HL-60/S4 treated with retinoic acid at 250 ng/mL for 4 days and 3 days (cell line): ENCODE results near the gene PSMG3.

ENCODE experiments used
- in situ Hi-C: fragments of 300-500 bp; cut with MboI; formaldehyde crosslinking; loops from 2 replicates; pipeline ENCODE4 v1.7.0; 2022; ENCODE audit warnings: low sequenced_read_pairs

PSMG3 gene

DNA sequence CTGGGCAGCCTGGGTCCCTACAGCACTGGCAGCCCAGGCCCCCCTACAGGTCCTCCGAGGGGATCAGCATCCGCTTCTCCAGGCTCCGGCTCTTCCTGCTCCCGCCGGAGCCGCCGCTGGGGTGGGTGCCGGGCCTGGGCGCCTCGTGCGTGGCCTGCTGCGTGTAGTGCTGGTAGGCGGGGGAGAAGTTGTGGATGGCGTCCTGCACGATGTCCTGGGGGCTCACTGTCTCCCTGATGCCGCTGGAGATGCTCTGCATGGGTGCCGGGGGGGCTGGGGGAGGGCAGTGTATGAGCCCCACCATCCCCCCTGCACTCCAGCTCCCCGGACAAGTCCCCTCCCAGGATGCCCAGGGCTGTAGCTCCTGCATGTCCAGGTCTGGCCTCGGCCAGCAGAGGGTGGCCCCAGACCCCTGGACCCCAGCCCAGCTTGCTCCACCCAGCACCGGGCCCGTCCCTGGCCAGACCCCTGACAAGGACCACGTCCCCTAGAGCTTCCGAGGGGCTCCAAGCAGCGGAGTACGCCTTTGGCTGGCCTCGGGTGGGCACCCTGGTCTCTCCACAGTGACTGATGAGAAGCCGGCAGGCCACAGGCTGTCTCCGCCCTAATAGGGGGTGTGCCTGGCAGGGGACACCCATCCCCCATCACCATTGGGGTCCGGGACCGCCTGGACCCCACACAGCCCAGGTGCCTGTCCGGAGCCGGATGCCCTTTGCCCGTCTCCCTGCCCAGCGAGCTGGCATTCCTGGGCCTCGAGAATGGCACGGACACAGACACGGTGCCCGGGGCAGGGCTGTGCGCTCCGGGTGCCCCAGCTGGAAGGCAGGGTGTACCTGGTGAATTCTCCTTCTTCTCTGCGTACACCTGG lies 22.7 kb downstream of the PSMG3 start:
- in situ Hi-C loops: no loop called here

DNA sequence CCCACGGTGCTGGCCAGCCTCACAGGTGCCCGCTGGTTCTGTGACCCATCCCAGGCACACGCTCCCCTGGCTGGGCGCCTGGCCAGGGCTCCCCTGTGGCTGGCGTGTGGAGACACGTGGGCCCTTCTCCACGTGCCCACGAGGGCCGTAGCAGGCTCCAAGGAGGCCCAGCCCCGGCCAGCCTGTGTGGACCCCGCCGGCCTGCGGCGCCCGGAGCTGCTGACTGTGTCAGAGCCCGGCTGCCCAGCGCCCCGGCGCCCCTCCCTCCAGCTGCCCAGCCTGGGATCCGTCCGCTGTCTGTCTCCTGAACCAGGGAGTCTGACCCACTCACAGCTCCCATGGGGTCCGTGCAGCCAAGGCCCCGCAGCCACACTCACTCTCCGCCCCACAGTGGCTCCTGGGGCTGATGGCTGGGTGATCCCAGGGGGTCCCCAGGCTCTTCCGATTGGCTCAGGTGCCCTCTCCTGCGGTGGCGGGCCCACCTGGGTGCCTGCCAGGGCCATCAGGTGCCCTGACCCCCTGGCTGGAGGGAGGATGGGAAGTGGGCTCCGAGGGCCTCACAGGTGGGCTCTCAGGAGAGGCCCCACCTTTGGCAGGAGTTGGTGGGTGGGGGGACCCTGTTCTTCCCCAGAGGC lies 23.4 kb downstream of the PSMG3 start:
- in situ Hi-C loops: no loop called here

DNA sequence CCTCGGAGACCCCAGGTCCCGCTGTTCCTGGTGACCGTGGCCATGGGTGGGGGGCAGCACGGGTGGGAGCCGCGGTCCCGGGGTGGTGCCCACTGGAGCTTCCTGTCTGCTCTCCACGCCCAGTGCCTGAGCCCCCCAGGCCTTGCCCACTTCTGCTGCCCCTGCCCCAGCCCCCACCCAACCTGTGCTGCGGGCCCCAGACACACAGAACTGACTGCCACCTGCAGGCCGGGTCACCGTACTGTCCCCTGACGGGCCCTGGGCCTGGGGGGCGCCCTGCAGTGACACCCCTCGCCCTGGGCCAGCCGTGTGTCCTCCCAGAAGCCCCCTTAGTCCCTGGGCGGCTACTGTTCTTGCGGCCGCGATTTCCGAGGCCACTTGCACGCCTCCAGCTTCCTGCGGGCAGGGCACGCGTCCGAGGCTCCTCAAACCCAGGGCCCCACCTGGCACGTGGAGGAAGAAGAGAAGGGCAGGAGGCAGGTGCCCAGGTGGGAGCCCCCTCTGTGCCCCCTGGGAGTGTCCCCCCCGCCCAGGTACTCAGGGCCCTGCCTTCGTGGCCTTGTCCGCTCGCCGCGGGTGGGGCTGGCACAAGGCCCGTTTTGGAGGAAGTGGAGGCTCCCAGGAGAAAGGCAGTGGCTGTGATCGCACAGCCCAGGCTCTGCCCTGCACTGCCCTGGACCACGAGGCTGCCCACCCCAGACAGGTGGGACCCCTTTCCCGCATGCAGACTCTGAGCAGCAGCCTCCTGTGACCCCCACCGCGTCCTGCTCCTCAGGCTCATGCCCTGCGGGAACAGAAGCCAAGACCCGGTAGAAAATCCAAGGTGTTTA lies 24.2 kb downstream of the PSMG3 start:
- in situ Hi-C loops: no loop called here

DNA sequence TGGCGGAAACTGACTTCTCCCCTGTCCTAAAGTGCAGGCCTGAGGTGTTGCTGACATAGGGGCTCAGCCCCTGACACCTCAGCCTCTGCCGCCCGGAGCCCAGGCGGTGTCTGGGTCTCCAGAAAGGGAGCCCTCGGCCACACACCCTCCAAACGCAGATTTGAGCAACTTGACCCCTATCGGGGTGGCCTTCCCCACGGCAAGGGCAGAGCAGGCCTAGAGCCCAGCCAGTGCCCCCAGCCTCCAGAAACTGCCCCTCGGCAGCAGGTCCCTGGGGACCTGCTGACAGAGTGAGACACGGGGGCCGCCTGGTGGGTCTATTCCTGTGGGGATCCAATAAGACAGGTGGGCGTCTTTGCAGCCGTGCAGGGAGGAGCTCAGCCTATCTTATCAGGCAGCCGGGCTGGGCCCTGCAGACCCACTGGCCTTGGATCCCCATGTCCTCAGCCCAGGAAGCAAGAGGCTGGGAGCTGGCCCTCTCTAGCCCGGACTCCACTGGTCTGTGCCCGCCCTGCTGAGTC lies 24.9 kb downstream of the PSMG3 start:
- in situ Hi-C loops: no loop called here

DNA sequence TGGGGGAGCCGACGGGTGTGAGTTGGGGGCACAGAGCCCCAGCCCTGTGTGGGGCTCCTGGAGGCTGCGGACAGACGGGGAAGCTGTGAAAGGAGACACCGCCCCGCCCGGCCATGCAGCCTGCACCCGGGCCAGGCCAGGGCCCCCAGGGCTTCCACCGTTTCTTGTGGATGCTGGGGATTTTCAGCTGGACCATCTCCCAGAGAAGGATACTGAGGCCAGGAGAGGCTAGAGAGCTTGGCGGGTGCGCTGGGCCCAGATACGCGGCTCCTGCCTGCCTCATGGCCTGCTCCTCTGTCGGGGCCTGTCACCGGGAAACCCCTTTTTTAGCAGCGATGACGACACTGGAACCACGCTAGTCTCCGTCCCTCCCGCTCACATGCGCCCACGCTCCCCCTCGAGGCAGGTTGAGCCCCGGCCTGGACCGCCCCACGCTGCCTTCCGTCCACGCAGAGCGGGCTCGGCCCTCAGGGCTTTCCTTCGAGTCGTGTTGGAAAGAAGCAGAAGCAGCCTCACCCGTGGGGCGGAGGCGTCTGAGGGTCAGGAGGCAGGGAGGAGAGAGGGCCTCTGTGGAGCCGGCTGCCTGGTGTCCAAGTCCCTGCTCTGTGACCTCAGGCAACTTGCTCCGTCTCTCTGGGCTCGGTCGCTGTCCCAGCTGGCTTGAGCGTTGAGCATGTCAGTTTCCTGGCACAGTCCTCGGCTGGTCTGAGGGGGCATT lies 25.5 kb downstream of the PSMG3 start:
- in situ Hi-C loops: no loop called here

DNA sequence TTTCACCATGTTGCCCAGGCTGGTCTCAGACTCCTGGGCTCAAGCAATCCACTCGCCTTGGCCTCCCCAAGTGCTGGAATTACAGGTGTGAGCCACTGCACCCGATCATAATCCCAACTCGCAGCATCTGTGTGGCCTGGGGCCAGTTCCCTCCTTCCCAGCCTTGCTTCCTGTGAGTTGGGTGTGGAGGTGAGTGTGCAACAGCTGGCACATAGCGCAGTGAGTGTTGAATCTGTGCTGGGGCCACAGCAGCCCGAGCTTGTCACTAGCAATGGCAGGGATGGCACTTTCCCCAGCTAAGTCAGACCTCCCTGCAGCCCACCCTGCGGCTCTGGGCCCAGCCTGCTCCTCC lies 26.0 kb downstream of the PSMG3 start:
- in situ Hi-C loops: no loop called here

DNA sequence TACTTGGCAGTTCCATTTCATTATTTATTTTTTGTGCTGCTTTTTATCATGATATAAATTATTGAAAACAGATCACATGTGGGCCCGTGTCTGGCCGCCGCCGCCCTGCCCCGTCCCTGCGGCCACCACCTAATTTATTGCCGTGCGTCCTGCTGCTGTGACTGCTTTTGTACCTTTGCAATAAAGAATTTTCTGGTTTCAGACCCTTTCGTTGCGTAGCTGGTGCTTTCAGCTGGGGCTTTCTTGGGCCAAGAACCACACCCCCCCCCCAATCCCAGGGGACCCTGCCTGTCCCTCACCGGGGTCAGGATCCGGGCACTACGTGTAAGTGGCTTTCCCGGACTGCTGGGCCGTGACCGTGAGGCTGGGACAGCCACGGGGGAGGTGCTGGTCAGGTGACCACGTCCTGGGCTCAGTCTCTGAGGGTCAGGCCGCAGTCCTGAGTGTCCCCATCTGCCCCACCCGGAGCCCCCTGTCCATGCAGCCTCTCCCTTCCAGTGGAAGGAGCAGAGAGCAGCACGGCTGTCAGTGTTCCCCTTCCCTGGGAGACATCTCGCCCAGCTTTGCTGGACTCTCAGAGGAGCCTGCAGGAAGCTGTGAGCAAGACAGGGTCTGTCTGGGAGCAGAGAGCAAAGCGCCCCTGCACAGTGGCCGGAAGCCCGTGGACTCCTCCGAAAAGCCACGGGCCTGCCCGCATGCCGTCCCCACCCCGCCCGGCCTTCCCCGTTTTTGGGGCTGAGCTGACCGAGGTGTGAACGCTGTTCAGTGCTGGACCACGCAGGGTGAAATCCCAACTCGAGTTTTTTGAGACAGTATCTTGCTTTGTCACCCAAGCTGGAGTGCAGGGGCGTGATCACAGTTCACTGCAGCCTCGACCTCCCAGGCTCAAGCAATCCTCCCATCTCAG lies 26.7 kb downstream of the PSMG3 start:
- in situ Hi-C loops: no loop called here

DNA sequence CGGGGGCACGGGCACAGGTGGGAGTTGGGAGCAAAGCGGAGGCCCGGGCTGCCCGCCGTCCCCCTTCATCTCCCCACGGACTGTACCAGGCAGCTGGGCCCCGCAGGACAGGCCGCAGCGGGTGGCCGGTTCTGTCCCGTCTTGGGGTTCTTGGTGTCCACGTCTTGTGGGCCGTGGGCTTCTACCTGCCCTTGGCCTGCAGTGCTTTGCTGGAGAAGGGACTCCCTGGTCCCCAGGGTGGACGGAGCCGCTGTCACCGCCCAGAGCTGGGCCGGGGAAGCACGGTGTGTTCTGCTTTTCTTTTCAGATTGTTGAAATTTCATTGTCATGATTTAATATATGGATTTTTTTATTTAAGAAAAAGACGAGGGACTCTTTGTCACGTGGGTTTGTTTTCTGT lies 27.5 kb downstream of the PSMG3 start:
- in situ Hi-C loops: no loop called here

DNA sequence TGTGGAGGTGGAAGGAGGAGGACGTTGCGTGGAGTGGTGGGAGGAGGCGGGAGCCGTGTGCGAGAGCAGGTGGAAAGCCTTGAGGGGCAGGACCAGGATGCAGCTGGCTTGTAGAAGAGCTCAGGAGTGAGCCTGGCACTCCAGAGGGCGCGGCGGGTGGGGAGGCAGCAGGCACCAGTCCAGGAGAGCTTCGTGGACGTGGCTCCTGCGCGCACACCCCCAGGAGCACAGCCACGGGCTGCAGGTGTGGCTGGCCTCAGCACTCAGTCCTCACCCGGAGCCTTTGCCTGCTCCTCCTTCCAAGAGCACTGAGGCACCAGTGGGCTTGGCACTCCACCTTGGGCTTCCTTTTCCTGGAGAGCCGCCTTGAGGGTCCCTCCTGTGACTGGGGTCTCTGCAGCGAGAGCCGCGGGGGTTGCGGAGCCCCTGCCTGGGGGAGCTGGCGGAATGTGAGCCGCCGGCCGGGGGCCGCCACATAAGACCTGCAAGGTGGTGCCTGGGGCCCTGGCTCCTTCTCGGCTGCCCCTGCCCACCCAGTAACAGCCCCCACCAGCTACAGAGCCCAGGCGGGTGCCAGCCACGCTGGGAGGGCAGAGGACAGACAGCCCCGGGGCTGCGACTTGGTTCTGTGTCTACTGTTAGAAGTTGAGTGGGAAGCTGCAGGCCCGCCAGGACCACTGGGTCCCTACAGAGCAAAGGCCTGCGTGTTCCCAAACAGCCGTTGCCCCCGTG lies 28.2 kb downstream of the PSMG3 start:
- in situ Hi-C loops: no loop called here

DNA sequence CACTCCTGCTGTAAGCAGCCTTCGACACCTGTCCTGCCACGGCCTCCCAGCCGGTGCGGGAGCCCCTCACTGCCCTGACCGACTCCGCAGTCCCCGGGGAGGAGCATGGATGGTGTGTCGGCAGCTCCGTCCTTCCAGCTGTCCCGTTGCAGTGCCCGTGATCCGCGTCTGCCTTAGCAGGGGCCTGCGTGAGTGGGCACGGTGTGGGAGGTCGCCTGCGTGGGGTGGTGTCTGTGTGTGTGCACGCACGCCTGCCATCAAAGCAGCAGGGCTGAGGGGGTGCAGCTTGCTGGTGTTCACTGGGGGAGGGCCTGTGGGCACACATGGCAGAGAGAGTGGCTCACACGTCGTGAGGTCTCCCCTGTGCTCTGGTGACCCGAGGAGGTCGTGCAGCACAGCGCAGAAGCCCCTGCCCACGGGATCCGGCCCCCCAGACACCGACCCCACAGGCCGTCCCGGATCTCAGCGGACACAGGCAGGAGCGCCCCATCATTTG lies 29.0 kb downstream of the PSMG3 start:
- in situ Hi-C loops: no loop called here

DNA sequence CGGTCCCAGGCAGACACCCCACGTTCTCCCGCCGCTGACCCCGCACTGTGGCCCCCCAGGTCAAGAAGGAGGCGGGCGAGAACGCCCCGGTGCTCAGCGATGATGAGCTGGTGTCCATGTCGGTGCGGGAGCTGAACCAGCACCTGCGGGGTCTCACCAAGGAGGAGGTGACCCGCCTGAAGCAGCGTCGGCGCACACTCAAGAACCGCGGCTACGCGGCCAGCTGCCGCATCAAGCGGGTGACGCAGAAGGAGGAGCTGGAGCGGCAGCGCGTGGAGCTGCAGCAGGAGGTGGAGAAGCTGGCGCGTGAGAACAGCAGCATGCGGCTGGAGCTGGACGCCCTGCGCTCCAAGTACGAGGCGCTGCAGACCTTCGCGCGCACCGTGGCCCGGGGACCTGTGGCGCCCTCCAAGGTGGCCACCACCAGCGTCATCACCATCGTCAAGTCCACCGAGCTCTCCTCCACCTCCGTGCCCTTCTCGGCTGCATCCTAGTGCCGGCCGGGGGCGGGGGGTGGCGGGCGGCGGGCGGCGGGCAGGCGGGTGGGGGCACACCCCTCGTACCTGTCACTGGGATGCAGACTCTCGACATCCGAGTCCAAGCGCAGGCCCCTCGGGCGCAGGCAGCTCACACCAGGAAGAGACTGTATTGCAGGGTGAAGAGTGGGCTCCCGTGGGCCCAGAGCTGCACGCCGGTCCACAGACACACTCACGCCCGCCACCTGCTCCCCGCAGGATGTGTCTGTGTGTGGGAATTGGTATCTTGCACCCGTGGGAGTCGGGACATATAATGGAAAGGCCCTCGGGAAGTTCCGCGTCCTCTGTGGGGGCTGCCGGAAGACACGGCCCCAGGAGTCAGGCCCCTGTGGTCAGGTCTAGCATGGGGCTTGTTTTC lies 29.7 kb downstream of the PSMG3 start:
- in situ Hi-C loops: no loop called here

DNA sequence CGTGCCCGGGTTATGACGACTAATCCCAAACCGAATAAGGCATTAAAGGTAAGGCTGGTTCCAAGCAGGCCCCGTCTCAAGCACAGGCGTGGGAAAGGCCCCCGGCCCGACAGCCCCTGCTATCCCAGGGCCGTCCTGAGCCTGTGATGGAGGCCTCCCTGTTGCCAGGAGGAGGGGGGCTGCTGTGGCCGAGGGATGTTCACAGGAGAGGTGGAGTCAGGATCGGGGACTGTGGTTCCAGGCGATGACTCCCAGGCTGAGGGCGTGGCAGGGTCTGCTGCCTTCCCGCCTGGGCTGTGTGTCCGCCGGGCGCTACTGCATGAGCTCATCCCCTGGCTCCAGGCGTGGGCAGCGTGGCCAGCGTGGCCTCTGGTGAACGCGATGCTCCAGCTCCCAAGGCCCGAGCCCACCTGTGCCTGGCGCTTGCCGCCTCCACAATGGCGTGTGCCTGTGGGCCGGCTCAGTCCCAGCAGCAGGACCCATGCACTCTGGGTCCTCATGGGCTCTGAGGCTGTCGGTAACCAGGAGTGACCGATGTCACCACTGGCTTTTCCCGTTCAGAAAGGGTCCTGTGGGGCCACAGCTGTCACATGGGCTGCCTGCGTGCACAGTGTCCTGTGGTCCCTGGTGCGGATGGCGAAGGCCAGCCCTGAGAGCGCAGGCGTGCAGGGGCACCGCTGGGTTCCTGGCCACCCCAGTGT lies 30.5 kb downstream of the PSMG3 start:
- in situ Hi-C loops: no loop called here

DNA sequence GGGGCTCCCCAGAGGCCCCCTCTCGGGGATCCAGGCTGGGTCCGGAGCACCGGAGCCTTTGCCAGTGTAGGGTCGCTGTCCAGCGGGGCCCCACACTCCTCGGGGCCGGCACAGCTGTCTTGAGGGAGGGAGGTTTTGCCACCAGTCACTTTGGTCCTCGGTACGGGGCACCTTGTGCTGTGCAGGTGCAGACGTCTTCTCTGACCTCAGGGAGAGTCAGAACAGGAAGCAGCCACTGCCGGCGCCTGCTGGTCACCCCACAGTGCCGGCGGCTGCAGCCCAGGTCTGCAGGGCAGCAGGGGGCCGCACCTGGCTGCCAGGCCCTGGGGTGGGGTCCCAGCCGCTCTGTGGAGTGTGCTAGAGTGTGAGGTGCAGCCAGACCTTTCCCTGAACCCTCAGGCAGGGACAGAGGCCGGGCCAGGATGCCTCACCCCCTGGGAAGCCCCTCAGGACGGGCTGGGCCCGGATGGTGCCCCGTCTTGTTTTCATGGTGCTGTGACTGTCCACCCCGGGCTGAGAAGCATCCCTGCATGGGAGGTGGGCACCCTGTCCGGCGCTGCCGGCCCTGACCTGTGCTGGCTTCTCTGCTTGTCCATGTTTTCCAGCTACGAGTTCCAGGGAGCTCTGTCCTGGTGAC lies 31.2 kb downstream of the PSMG3 start:
- in situ Hi-C loops: no loop called here

DNA sequence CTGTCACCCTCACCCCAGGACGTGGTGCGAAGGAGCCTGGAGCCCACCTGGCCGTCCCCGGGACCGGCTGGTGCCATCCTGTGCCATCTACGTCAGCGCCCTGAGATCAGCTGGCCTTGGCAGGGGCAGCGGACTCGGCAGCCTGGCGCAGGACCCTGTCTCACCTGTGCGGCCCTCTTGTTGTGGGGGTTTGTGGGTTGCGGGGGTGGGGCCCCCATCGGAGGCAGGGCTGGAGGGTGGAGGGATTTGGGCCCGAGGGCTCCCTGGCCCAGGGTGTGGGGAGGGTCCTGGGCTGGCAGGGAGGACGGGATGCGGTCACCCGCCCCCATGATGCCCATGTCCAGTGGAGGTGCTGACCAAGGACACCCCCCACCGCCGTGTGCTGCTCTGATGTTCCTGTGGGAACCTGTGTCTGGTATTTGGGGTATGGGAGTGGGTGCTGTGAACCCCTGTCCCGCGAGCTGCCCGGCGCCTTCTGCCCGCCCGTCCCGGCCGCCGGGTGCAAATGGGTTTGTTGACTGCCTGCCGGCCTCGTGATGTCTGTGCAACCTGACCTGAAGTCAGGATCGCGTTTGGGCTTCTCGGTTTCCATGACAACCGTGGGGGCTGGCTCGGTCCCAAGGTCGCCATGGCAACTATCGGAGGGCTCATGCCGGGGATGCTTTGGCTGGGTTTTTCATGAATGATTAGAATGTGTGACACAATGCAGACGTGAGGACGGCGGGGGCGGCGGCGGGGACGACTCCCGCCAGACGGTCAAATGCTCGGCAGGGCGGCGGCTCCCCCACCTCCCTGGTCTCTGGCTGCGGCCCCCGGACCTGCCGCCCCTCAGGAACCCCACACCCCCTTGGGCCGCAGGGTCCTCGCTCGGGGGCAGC lies 32.1 kb downstream of the PSMG3 start:
- in situ Hi-C loops: no loop called here

DNA sequence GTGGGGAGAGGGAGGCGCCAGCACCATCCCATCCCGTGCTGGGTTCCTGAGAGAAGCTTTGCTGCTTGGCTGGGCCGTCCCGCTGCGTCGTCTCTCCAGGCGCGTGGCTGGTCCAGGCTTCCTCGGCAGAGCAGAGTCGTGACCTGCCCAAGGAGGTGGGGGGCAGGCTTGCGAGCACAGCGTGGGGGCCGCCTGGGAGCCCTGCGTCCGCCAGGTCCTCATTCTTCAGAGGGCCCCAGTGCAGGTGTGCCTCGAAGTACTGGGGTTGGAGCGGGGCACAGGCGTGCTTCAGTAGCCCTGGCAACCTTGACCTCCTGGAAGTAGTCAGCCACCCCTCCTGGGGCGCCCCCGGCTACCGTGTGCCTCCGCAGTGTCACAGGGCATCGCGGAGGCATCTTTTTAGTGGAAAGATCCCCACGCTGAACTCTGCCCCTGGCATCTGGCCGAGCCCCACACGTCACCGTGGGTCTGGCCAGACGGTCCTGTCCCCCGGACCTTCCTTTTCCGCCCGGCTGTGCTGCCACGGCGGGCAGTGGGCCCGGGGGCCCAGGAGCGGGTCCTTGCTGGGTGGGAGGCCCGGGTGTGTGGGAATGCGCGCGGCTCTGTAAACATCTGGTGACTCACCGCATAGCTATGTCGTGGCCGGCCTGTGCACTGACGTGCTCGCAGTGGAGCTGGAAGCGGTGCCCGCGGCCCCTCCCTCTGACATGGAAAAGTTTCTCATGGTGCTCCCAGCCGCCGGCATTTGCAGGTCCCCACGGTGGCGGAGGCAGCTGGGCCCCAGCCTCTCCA lies 32.9 kb downstream of the PSMG3 start:
- in situ Hi-C loops: no loop called here
